GM21447 (cell line): ENCODE measurements around the gene SFMBT1.

Experiments
- ATAC-seq: cut with Tn5 transposase; IDR thresholded peaks from one replicate; pipeline ENCODE4 v1.9.1; 2021; ENCODE audit not compliant: unreplicated experiment

SFMBT1 gene

DNA sequence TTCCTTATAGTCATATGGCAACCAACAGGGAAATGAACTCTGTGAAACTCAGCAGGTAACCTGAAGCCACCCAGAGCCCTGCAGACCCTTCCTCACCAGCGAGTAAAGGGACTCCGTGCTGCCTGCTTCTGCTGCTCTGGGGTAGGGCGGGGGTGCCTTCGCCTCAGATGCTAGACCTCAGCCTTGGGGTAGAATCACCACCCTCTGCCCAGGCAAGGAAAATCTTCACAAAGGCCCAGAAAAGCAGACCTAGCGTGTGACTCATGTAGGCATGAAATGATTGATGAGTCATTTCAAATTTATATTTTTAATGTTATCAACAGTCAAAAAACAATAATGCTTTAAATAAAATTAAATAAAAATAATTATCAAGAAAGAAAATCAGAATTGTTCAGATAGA, 155.1 kb downstream of the SFMBT1 start:
- no peak for ATAC-seq

DNA sequence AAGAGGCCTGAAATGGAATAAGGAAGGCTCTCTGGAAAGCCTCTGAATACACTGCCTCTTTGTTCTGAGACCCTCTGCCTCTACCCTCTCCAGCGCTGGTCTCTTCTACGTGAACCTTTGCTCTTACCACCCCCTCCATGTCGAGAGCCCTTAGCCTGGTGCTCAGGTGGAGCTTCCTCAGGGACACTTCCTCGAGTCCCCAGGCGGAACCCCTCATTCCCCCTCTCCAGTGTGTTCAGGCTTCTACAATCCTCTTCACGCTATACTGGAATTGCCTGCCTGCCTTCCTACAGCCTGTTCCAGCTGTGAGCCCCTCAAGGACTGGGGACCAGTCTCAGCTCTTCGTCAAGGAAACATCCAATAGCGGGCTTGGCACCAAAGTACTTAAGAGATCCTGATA, 156.0 kb downstream of the SFMBT1 start:
- no peak for ATAC-seq

DNA sequence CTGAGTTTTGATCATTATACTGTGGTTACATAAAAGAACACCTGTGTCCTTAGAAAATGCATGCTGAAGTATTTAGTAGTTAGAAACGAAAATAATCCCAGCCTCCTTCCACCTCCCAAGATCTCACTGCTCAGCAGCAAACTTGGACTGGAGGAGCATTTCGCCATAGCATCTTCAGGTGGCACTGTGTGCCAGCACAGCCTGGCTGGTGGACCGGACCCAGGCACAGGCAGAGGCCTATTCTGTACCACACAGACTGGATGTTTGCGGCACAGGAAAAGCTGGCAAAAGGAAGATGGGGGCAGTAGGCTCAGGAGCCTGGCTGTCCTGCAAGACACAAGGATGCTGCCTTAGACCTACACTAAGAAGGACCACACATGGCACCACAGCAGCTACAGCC, 158.7 kb downstream of the SFMBT1 start:
- ATAC-seq = no peak

DNA sequence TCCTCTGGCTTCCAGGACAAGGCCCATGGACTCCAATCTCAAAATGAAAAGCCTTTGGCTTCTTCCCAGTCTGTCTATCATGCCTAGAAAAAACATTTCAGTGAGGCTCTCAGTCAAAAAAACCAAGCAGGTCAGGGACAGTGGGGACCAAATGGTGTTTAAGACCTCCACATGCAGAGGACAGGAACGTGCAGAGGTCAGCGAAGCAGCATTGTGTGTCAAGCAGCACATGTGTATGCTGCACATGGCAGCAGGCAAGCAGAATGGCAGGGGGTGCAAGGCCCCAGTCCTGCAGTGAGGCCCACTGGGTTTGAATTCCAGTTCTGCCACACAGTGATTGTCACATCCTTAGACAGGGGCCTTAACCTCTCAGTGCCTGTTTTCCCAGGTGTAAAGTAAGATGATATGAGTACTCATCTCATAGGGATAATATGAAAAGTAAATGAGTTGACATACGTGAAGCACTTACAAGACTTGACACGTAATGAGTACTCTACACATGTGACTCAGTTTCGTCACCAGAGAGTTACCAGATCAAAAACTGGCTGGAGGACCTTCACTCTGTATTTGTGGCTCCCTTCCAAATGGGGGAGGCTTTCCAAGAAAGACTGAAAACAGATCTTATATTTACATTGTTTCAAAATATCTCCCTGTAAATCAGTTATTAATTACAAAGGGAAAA, 159.7 kb downstream of the SFMBT1 start:
- no peak for ATAC-seq

DNA sequence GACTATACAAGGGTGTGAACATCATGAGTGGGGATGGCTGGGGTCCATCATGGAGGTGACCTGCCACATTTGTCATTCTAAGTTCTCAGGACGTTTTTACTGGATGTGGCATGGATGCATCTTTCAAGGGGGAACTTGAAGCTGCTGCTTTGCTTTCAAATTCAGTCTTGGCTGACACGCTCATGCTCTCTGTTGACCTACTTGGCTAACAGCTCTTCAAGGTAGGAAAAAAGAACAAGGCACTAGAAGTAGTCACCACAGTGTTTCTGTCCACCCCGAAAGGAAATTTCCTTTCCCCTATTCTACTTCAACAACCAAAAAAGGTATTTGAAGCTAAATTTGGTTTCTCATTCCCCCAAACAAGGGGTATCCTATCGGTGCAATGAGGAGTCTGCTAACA, 163.5 kb downstream of the SFMBT1 start:
- no peak for ATAC-seq

DNA sequence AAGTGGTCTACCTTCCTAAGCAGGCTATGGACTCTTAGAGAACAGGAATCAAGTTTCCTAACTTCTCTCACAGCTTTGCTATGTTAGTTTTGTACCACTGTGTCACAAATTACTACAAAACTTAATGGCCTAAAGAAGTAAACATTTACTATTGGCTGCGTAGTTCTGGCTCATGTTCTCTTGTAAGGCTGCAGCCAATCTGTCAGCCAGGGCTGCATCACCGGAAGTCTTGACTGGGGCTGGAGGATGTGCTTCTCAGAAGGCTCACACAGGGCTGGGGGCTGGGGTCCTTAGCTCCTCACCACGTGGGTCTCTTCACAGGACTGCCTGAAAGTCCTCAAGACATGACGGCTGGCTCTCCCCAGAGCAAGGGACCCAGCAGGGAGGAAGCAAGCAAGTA, 164.0 kb downstream of the SFMBT1 start:
- ATAC-seq = no peak

DNA sequence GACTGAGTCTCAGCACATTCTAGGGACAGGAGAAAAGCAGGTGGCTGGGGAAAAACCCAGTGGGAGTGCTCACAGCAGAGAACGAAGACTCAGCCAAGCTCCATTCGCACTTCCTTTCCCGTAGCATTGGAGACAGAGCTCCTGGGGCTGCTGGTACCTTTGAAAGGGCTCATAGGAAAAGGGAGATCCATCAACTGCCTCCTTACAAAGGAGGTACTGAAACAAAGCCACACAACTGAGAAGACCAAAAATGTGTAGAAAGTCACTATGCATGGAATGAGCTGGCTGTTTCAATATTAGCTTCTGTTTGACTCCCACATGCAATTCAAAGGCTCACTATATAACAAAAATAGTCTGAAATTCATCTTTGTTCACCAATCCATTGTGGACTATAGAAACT, 165.4 kb downstream of the SFMBT1 start:
- ATAC-seq = peak; percentile 75

DNA sequence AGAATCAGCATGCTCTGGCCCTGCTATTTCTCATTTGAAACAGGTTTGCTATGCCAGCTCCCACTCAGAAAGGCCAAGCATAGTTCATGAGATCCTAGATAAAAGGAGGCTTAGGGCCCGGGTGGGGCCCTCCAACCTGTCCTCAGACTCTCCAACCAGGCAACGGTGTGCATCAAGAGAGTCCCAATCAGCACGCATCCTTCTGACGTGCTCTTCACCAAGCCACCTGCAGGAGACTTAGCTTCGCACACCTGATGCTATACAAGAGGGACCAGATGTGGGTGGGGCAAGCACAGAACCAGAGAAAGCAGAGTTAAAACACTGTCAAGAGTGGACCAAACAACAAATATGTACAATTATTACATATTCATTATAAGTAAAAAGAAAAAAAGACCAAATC, 165.8 kb downstream of the SFMBT1 start:
- ATAC-seq = peak; percentile 19

DNA sequence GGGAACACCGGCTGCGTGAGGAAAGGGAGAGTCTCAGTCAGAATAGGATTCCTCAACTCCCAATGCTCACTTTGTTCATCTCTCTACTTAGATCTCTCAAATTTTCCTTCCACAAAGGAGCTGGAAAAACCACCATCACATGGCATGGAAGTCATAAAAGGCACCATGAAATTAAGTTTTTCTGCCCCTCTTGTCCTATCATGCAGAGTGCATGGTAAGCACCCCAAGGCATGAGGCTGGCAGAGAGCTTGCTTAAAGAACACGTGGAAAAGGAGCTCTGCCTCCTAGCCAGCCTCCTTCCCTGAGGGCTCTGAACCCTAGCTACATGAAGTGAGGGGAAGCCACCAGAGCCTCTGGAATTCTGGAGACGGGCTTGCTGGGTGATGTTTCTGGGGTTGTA, 166.3 kb downstream of the SFMBT1 start:
- ATAC-seq = no peak

DNA sequence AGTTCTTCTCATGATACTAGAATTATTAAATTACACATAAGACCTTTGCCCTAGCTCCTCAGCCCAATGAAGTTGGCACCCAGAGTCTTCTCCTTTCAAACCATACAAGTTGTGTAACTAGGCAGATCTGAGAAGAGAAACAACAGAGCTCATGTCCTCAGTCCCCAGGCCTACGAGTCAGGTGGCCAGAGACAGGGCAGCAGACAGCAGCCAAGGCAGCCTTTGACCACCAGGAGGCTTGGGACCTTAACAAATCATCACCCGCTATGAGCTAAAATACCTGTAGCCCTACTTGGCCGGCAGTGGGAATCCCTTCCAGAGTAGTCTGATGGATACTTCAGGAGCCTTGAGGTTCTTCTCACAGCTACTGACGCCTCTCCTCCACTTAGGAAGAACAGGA, 166.8 kb downstream of the SFMBT1 start:
- ATAC-seq = no peak

DNA sequence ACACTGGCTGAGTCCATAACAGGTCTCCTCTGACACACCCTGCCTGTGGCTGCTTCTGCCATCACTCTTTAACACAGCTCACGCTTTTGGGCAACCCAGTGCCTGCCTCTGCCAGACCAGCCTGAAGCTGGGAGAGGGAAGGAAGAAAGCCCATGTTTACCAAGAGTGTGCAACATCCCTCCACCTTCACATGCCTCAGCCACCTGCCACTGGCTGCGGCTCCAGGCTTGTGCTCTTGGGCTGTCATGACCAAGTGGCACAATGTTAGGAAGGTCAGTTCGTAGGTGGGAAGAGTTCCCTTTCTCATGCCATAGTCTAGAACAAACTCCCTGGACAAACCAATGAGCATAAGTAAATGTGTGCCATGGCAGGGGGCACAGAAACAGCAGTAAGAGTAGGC, 168.8 kb downstream of the SFMBT1 start:
- ATAC-seq = no peak

DNA sequence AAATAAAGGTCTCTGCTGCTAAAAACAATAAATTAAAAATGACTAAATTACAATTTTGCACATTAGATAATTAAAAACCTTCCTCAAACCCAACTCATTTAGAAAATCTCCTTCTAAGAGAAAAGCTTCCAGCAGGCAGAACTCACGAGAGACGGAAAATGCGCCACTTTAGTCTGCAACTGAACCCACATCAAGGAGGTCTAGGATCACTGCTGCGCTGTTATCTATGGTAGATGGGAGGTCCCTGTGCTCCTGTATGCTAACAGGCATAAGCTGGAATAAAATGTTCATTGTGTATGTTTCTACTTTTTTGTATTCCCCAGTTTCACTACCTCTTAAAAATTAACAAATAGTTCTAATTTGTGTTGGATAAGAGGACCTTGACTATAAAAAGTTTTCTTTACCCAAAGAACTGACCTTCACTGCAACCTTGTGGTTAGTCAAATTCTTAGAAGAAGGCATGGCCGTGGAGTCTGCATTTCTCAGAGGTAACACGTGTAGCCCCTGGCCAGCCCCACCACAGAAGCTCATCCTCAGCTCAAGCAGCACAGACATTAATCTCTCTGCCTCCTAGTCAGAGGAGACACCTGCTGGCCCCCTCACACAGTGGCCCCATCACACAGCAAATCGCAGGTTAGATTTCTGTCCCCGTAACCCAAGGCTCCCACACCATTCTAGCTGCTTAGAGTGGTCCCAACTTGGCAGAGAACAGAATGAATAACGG, 170.8 kb downstream of the SFMBT1 start:
- no peak for ATAC-seq

DNA sequence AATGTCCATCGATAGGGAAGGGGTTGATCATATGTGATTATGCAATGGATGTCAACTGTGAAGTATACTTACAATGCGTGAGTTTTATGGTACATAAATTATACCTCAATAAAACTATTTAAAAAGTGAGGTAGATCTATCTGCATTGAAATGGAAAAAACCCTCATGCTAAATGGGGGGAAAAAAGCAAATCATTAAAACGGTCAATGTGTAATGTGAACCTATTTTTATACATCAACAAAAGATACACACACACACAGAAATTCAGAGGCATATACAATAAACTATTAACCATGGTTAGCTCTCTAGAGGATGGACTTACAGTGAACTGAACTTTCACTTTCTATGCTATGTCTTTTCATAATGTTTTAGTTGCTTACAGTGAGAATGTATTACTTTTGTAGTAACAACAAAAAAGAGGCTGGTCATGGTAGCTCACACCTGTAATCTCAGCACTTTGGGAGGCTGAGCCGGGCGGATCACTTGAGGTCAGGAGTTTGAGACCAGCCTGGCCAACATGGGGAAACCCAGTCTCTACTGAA, 171.6 kb downstream of the SFMBT1 start:
- ATAC-seq = no peak

DNA sequence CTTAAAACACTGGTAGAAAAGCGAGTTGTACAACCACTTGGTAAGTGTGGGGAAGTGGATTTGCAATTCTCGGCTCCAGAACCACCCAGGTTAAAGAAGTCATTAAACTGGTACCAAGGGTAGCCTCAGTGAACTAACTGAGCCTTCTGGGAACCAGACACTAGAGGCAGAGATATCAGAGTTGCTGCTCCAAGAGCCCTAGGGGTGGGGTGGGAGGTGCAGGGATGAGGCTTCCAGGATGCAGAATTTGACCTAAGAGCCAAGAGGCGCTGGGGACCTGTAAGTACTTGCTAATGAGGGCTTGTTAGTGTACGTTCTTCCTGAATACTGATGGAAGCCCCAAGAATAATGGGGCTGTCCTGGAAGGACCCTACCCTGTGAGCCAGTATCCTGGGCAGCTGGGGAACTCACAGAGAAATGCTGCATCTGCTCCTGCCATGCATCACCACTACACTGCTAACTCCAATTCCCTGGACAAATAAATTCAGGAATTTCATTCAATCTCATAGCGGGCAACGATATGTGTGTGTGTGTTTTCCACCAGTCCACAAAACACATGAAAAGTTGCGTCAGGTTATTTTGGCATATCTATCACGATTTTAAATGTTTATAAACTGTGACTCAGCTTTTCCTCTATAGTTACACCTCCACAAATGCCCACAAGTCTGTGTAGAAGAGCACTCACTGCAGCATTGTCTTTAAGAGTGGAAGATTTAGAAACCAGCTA, 172.3 kb downstream of the SFMBT1 start:
- ATAC-seq = no peak

DNA sequence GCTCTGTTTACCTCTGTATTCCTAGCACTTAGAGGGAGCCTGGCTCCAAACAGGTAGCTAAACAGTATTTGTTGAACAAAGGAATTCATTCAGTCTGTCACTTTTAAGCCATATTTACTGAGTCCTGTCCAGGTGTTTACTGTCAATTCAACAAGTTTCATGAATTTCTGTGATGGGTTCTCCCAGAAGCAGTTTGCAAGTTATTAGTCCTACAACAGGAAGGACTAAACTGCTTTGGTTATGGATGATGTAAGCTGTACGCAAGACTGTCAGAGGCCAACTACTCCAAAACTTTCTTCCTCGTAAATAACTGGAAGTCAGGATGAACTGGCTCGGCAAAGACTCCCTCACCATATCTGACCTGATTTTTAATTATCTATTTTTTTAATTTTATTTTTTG, 173.6 kb downstream of the SFMBT1 start:
- no peak for ATAC-seq

DNA sequence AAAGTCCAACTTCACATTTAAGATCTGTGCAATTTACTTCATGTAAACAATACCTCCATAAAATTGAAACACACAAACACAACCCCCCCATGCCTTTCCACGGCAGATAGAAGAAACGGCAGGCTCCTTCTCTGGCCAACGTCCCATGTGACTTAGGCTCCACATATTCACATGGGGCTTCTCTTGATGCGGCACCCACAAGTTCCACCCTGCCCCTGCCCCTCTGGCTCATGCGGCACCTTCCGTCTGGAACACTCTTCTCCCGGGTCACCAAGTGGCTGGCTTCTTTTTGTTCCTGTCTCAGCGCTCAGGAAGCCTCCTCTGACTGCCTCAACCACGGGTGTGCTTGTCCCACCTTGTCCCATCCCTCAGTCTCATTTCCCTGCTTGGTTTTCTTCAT, 174.1 kb downstream of the SFMBT1 start:
- ATAC-seq = no peak

DNA sequence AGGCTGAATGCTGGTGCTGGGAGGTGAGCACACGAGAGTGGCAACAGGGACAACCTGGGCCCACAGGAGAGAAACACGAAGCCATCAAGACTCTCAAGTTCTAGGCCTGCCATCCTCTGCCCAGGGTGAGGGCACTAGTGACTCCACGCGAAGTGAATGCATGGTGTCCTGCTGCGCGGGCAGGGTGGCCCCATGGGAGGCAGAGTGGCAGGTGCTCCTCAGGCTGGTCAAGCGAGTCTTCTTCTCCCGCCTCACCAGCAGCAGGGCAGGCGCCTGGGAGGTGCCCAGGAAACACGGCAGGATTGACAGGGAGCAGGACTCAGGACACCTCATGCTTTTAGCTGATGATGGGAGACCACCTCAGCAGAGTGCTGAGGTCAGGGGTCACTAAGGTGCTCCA, 175.4 kb downstream of the SFMBT1 start:
- no peak for ATAC-seq

DNA sequence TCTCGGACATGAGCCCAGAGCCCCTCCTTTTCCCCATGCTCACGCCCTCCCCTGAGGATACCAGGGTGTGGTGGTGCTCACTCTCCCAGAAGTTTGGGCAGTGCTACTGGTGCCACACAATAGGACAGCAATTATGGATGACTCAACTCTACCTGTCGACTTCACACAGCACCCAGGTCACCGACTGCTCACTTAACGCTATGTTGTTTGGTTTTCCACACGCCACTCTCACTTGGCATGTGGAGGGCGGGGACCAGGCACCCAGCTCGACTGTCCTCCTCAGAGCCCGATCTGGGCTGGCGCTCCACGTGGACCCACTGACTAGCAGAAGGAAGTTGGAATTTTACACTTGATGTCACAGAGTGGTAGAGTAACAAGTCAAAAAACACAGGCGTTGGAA, 179.4 kb downstream of the SFMBT1 start:
- ATAC-seq = no peak

DNA sequence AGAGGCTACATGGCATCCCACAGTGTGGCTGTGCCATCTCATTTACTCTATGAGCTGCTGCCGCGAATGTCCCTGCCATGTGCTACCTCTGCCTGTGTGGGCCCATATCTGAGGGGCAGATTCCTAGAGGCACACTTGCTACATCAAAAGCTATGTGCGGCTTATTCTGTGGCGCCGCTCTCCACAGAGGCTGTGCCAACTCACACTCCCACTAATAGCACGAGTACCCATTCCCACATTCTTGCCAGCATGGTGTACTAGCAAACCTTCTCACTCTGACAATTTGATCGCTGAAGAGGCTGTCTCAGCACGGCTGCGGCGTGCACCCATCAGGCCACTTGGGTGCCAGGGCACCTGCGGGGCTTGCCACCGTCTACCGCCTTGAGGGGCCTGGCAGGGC, 179.9 kb downstream of the SFMBT1 start:
- no peak for ATAC-seq

DNA sequence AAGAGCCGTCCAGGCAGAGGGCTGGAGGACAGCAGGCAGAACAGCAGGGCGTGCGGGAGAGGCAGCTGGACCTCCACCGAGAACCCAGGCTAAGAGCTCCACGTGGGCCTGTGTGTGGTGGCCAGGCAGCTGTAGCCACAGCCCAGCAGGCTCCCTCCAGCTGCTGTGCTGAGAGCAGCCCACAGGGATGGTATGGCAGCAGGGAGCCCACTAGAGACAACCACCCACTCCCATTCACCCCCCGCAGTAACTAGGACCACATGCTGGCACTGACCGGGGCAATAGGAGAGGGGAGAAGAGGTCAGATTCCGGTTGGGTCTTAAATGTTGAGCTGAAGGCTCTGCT, 185.5 kb downstream of the SFMBT1 start:
- ATAC-seq = no peak

DNA sequence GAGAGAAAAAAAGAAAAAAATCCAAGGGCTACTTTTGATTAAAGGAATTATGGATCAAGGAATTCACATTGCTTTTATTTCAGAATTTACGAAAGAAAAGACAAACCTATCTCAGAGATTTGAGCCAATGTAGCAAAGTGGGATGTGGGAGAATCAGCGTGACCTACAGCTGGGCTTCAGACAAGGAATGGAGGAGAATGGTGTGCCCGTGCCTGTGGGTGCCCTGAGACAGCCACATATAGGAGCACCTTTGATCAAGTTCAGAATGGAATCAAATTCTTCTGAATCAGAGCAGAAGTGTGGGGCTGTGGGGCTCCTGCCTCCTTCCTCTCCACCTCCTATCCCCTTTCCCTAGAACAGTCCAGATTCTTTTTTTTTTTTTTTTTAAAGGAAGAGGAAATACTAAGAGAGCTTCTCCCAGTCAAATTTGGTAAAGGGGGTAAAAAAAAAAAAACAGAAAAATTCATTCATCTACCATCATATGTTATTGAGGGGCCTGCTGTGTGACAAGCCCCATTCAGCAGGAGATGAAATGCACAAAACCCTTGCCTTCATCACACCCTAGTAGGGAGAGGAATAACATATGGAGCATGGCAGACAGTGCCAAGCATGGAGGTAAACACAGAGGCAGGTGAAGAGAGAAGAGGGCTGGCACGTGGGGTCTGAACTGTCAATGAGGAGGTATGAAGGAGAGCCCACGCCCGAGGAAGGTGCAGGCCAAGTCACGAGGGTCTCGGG, 186.0 kb downstream of the SFMBT1 start:
- ATAC-seq = no peak
